PFSK-1 (cell line): ENCODE results near the gene ANXA1.

Source experiments
- FOXP2 ChIP-seq: optimal IDR thresholded peaks from 2 replicates; pipeline ENCODE3; 2011; ENCODE audit warnings: borderline replicate concordance, control low read depth, inconsistent platforms; ENCODE audit not compliant: insufficient read depth; ENCODE audit errors: extremely low read length, extremely low read depth
- POLR2AphosphoS5 ChIP-seq: IDR thresholded peaks from 2 replicates; pipeline ENCODE4 v1.6.1; 2012; ENCODE audit warnings: low read depth, mild to moderate bottlenecking, control low read depth, low read length, moderate library complexity
- REST ChIP-seq, 2 experiments: IDR thresholded peaks; 2 replicates each; pipeline versions ENCODE4 v1.6.1 to v1.8.0; 2011 to 2012; ENCODE audit warnings: low read depth in 2 of 2, low read length in 2 of 2, control low read depth in 1 of 2, inconsistent platforms in 1 of 2, mild to moderate bottlenecking in 1 of 2, moderate library complexity in 1 of 2; ENCODE audit not compliant: insufficient read depth in 1 of 2
- SIN3A ChIP-seq: IDR thresholded peaks from 2 replicates; pipeline ENCODE4 v1.6.1; 2012; ENCODE audit warnings: mild to moderate bottlenecking, low read length, moderate library complexity, borderline replicate concordance; ENCODE audit not compliant: insufficient read depth
- TAF1 ChIP-seq: IDR thresholded peaks from 2 replicates; pipeline ENCODE4 v1.6.1; 2012; ENCODE audit warnings: low read length, control low read depth, borderline replicate concordance; ENCODE audit not compliant: insufficient read depth

GRCh38 chr9:73152543-73152844, 829 bp downstream of the ANXA1 start:
- TF ChIP-seq POLR2AphosphoS5 (no peak), SIN3A (no peak), TAF1 (no peak), REST (IDR thresholded peaks at IDR 0.05; ENCODE audit: insufficient read depth in 1 of 2, low read depth in 2 of 2, low read length in 2 of 2) (no peak), FOXP2 (no peak)
